GM18861 (cell line): ENCODE measurements around the gene MEP1B.
A peak's percentile ranks its signal among the peaks of the same experiment; 100 is the strongest.
"Not testable (repeated sequence)": the region's sequence is repeated elsewhere in the genome, so short reads cannot be mapped to it uniquely, and the experiment has no call there.

Experiments used
- ATAC-seq: cut with Tn5 transposase; IDR thresholded peaks from one replicate; pipeline ENCODE4 v1.9.1; 2021; ENCODE audit not compliant: unreplicated experiment

Gene MEP1B

GRCh38 chr18:32189790-32190189 lies at the start of gene MEP1B:
MEP1B (plus strand) TSS chr18:32190039; CDS start chr18:32190071, 32 bp downstream.
- ATAC-seq, result no peak

GRCh38 chr18:32148185-32148870 lies 41.5 kb upstream of the MEP1B start:
- ATAC-seq, result no peak

GRCh38 chr18:32152705-32153448 lies 37.0 kb upstream of the MEP1B start:
- peak; percentile 88 for ATAC-seq

- ATAC-seq, result no peak
These were observed 33.0 kb upstream of the MEP1B start for GRCh38 chr18:32156855-32157254.

- no peak for ATAC-seq
These were observed 32.3 kb upstream of the MEP1B start for GRCh38 chr18:32157580-32157979.

- ATAC-seq, result peak; percentile 88
These were observed 31.7 kb upstream of the MEP1B start for GRCh38 chr18:32158108-32158624.

- ATAC-seq, result not testable (repeated sequence)
These were observed 31.2 kb upstream of the MEP1B start for GRCh38 chr18:32158631-32159030.

- no peak for ATAC-seq
These were observed 29.3 kb upstream of the MEP1B start for GRCh38 chr18:32160547-32160946.

- no peak for ATAC-seq
These were observed 21.7 kb upstream of the MEP1B start for GRCh38 chr18:32167980-32168730.

GRCh38 chr18:32173654-32174053 lies 16.2 kb upstream of the MEP1B start:
- no peak for ATAC-seq

GRCh38 chr18:32174719-32175118 lies 15.1 kb upstream of the MEP1B start:
- no peak for ATAC-seq

- ATAC-seq, result no peak
These were observed 14.6 kb upstream of the MEP1B start for GRCh38 chr18:32175265-32175664.

- not testable (repeated sequence) for ATAC-seq
These were observed 13.1 kb upstream of the MEP1B start for GRCh38 chr18:32176745-32177144.

GRCh38 chr18:32177530-32177929 lies 12.3 kb upstream of the MEP1B start:
- ATAC-seq, result no peak

GRCh38 chr18:32183503-32183902 lies 6.3 kb upstream of the MEP1B start:
- ATAC-seq, result no peak

GRCh38 chr18:32190209-32190608 lies 370 bp downstream of the MEP1B start:
- no peak for ATAC-seq

GRCh38 chr18:32195881-32196815 lies 6.3 kb downstream of the MEP1B start:
- no peak for ATAC-seq

- ATAC-seq, result no peak
These were observed 10.9 kb downstream of the MEP1B start for GRCh38 chr18:32200766-32201165.

GRCh38 chr18:32201948-32202672 lies 12.3 kb downstream of the MEP1B start:
- no peak for ATAC-seq

- no peak for ATAC-seq
These were observed 18.2 kb downstream of the MEP1B start for GRCh38 chr18:32208023-32208422.
